ENCODE measurements around the gene NAALADL1. TPM values are rescaled to one million over a fixed set of nuclear protein-coding genes. Genes with fewer than 3 reads are reported as not detected.
A peak's percentile ranks its signal among the peaks of the same experiment; 100 is the strongest.
"Not testable (repeated sequence)": the region's sequence is repeated elsewhere in the genome, so short reads cannot be mapped to it uniquely, and the experiment has no call there.

Gene NAALADL1
- total RNA-seq, 2 donors from 2014 or later = 6.0 to 18.9 TPM

DNA sequence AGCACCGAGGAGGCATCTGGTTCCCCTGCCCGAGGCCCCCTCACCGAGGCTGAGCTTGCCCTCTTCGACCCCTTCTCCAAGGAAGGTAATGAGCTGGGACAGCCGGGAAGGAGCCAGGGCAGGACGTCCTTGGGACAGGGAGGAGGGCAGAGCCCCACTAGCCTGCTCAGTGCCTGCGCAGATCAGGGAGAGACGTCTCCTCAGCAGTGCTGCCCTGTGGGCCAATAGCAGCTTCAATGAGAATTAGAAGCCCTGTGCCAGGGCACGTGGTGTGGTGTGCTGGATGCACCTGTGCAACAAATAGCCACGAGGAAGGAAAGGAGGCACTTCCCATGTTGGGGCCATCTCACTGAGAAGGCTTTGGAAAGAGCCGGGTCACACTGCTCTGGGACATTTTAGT, 22.8 kb downstream of the NAALADL1 start:
- H3K4me1 ChIP-seq = peaks cover 0 to 11% of the 10 kb centered on the region in 2 donors
- DNase-seq (ENCODE audit: low spot score) = no peak
- no peaks in the 10 kb centered on the region for H3K27me3 ChIP-seq
- H3K4me3 ChIP-seq = no peak overlapping the region
- no peak overlapping the region for H3K27ac ChIP-seq
- TF ChIP-seq, protein P1, sequence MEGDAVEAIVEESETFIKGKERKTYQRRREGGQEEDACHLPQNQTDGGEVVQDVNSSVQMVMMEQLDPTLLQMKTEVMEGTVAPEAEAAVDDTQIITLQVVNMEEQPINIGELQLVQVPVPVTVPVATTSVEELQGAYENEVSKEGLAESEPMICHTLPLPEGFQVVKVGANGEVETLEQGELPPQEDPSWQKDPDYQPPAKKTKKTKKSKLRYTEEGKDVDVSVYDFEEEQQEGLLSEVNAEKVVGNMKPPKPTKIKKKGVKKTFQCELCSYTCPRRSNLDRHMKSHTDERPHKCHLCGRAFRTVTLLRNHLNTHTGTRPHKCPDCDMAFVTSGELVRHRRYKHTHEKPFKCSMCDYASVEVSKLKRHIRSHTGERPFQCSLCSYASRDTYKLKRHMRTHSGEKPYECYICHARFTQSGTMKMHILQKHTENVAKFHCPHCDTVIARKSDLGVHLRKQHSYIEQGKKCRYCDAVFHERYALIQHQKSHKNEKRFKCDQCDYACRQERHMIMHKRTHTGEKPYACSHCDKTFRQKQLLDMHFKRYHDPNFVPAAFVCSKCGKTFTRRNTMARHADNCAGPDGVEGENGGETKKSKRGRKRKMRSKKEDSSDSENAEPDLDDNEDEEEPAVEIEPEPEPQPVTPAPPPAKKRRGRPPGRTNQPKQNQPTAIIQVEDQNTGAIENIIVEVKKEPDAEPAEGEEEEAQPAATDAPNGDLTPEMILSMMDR (IDR thresholded peaks at IDR 0.05) = no peak
- H3K36me3 ChIP-seq = peaks cover 58% of the 10 kb centered on the region
- no peaks in the 10 kb centered on the region for H3K9me3 ChIP-seq

DNA sequence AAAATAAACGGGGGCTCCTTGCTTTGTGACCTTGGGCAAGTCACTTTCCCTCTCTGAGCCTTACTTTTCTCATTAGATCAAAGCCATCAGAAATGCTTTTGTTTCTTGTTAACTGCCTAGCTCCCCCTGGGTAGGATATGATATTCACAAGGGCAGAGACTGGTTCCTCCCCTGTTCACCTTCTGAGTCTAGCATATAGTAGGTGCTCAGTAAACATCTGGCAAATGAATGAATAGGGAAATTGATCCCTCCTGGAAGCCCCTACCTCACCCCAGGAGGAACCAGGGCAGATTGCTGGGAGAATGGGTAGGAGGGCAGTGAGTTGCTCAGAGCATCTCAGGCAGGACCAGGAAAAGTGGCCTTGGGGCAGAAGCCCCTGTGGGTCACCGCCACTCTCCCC, 23.9 kb downstream of the NAALADL1 start:
- Histone ChIP-seq H3K27me3 (no peaks in the 10 kb centered on the region), H3K27ac (no peak overlapping the region), H3K4me3 (no peak overlapping the region), H3K4me1 (peaks cover 0 to 6% of the 10 kb centered on the region in 2 donors), H3K9me3 (no peaks in the 10 kb centered on the region), H3K36me3 (peaks cover 54% of the 10 kb centered on the region)
- no peak for DNase-seq (ENCODE audit: low spot score)
- TF ChIP-seq, protein P1 (IDR thresholded peaks at IDR 0.05) = no peak

DNA sequence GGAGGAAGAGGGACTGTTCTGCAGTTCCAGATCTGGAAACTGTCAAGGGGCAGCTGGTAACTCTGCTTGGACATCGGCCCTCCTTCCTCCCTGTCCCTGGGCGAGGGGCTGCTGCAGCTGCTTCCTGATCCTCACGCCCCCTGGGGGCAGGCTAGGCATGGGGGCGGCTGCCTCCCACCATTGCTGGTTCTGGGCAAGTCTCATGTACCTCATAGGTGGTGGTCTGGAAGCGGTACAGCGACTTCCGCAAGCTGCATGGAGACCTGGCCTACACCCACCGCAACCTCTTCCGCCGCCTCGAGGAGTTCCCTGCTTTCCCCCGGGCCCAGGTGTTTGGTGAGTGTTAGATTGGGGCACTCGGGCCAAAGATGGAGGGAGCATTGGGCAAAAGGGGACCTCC, 26.1 kb downstream of the NAALADL1 start:
- peaks cover 0 to 17% of the 10 kb centered on the region in 2 donors for H3K4me1 ChIP-seq
- no peak overlapping the region for H3K27ac ChIP-seq
- peaks cover 41% of the 10 kb centered on the region for H3K36me3 ChIP-seq
- no peak for DNase-seq (ENCODE audit: low spot score)
- H3K9me3 ChIP-seq = no peaks in the 10 kb centered on the region
- no peaks in the 10 kb centered on the region for H3K27me3 ChIP-seq
- TF ChIP-seq, protein P1 (IDR thresholded peaks at IDR 0.05) = no peak
- no peak overlapping the region for H3K4me3 ChIP-seq

DNA sequence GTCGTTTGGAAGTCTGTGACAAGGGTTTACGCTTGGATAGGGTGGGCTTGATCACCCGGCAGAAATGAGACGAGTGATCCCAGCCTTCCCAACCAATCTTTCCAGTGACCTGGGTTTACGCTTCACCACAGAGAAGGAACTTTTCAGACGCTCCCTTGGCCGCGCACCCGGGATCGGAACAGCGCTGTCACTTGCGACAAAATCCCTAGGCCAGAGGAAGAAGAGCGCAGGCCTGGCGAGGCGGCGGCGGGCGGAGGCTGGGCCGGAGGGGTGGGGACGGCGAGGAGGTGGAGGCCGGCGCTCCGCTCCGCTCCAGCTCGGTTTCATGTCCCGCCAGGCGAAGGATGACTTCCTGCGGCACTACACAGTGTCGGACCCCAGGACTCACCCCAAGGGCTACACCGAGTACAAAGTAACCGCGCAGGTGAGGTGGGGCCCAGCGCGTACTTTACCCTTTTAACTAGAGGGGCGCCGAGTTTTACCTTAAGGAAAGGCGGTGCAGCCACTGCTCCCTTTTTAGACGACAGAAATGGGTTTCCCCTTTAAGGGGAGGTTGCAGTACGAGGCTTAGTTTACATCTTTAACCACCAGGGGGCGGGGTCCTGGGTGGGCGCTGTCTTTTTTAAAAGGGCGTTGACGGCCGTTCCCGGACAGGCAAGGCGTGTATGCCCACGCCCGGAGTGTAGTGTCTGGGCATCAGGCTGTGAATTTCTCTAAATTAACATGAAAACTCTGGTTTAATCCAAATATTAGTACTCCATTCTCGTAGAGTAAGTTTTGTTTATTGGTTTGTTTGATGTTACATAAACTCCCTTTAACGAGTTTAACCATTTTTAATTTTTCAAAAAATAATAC, 30.9 kb downstream of the NAALADL1 start, which contains the start of gene SNX15:
SNX15 (plus strand) TSS at position 227 of the 855 bp plus-strand sequence; CDS start at position 326, 99 bp downstream.
- H3K36me3 ChIP-seq = peaks cover 5% of the 10 kb centered on the region
- TF ChIP-seq, protein P1 (IDR thresholded peaks at IDR 0.05) = peak; percentile 72 to 83
- peaks cover 0 to 11% of the 10 kb centered on the region in 2 donors for H3K4me1 ChIP-seq
- H3K4me3 ChIP-seq = peak within 1 kb of the TSS; percentile 56 to 70
- peak within 1 kb of the TSS; percentile 85 to 89 for H3K27ac ChIP-seq
- DNase-seq (ENCODE audit: low spot score) = peak; percentile 95
- H3K27me3 ChIP-seq = no peaks in the 10 kb centered on the region
- no peaks in the 10 kb centered on the region for H3K9me3 ChIP-seq

DNA sequence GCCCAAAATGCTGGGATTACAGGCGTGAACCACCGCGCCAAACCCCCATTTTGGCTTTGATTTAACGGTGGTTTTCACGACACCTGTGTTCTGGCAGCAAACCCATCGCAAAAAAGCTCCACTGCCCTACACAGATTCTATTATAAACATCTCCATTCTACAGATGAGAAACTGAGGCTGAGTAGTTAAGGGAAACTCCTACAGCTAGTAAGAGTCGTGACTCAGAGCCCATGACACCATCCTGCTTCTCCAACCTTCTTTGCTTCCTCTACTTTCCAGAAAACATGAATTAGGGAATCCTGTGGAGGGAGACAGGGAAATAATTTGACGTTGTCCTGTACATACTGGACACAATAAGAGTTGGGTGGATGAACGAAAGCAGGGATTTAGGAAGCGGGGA, 31.5 kb downstream of the NAALADL1 start:
- Histone ChIP-seq H3K9me3 (no peaks in the 10 kb centered on the region), H3K27ac (peak overlapping the region; percentile 85 to 89), H3K4me3 (peak overlapping the region; percentile 56 to 70), H3K4me1 (peaks cover 0 to 11% of the 10 kb centered on the region in 2 donors), H3K36me3 (peaks cover 3% of the 10 kb centered on the region), H3K27me3 (no peaks in the 10 kb centered on the region)
- TF ChIP-seq, protein P1 (IDR thresholded peaks at IDR 0.05) = no peak
- DNase-seq (ENCODE audit: low spot score) = no peak

DNA sequence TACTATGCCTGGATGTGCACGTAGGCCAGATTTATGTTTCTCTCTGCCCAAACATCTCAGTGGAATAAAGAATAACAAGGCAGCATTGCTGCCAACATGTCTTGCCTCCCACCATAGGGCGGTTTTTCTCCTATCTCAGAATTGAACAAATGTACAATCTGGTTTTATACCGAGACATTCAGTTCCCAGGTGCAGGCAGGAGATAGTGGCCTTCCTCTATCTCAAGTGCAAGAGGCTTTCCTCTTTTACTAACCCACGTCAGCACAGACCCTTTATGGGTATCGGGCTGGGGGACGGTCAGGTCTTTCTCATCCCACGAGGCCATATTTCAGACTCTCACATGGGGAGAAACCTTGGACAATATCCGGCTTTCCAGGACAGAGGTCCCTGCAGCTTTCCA, 34.9 kb downstream of the NAALADL1 start:
- H3K9me3 ChIP-seq; H3K27me3 ChIP-seq; H3K27ac ChIP-seq; H3K4me1 ChIP-seq; DNase-seq (ENCODE audit: low spot score); H3K4me3 ChIP-seq: not testable (repeated sequence)
- H3K36me3 ChIP-seq = peaks cover 23% of the 10 kb centered on the region
